Prostate gland (tissue), 2 donors: Measurements from ENCODE around the gene CDK4. TPM values are rescaled to one million over a fixed set of nuclear protein-coding genes. Genes with fewer than 3 reads are reported as not detected.

Experiments used
- DNase-seq: peaks from one replicate; pipeline ENCODE4 v3.0.0-alpha.2; 2019; ENCODE audit warnings: low spot score
- H3K27ac ChIP-seq, 2 donors: fragments of 200-600 bp; sonication (generic); 2 replicates each; pipeline ENCODE4 v1.5.1; 2017 to 2019
- H3K27me3 ChIP-seq: fragments of 200-600 bp; sonication (generic); replicated peaks from 2 replicates; pipeline ENCODE4 v1.5.1; 2019; ENCODE audit not compliant: insufficient read depth
- H3K36me3 ChIP-seq, 2 donors: fragments of 200-600 bp; sonication (generic); 1 replicate in 1 of 2; 2 replicates in 1 of 2; pipeline versions ENCODE4 v1.5.1 to v1.8.1; 2017 to 2019
- H3K4me1 ChIP-seq: fragments of 200-600 bp; sonication (generic); replicated peaks from 2 replicates; pipeline ENCODE4 v1.5.1; 2019
- H3K4me3 ChIP-seq, 2 donors: fragments of 200-600 bp; sonication (generic); 2 replicates each; pipeline ENCODE4 v1.5.1; 2017 to 2019
- H3K9me3 ChIP-seq: fragments of 200-600 bp; sonication (generic); 2 replicates; pipeline ENCODE4 v1.5.1; 2017
- POLR2A ChIP-seq: fragments of 450-650 bp; IDR thresholded peaks from one replicate; pipeline ENCODE4 v1.6.1; 2016; ENCODE audit warnings: antibody characterized with exemption, mild to moderate bottlenecking
- POLR2AphosphoS5 ChIP-seq: sonication (generic); formaldehyde crosslinking; IDR thresholded peaks from one replicate; pipeline ENCODE4 v1.6.1; 2017; ENCODE audit warnings: antibody characterized with exemption
- WGBS: methylation state at CpG from one replicate; pipeline ENCODE4 v1.1.5; 2018; 5-methylcytosine and 5-hydroxymethylcytosine counted together
- intact Hi-C: fragments of 100-400 bp; cut with DNase I; formaldehyde crosslinking; loops from one replicate; pipeline ENCODE4 v1.14.2; 2022
- total RNA-seq, 2 donors: library from RNA; depleted of rRNA; stranded (reverse); fragments of >200 nt; gene quantifications; one replicate each; pipeline ENCODE4 v1.1.0, GENCODE V29; 2016
- TF ChIP-seq, protein P1 (sequence below), 4 experiments: fragments of 200-600 bp in 2 of 4; fragments of 450-650 bp in 2 of 4; sonication (generic) in 2 of 4; IDR thresholded peaks; 1 replicate in 3 of 4; 2 replicates in 1 of 4; pipeline ENCODE4 v1.5.1; 2016 to 2019; ENCODE audit warnings: antibody characterized with exemption in 4 of 4, mild to moderate bottlenecking in 2 of 4, moderate library complexity in 2 of 4

The CDK4 gene
- total RNA-seq, 2 donors from 2014 or later: 97.5 to 103 TPM

DNA sequence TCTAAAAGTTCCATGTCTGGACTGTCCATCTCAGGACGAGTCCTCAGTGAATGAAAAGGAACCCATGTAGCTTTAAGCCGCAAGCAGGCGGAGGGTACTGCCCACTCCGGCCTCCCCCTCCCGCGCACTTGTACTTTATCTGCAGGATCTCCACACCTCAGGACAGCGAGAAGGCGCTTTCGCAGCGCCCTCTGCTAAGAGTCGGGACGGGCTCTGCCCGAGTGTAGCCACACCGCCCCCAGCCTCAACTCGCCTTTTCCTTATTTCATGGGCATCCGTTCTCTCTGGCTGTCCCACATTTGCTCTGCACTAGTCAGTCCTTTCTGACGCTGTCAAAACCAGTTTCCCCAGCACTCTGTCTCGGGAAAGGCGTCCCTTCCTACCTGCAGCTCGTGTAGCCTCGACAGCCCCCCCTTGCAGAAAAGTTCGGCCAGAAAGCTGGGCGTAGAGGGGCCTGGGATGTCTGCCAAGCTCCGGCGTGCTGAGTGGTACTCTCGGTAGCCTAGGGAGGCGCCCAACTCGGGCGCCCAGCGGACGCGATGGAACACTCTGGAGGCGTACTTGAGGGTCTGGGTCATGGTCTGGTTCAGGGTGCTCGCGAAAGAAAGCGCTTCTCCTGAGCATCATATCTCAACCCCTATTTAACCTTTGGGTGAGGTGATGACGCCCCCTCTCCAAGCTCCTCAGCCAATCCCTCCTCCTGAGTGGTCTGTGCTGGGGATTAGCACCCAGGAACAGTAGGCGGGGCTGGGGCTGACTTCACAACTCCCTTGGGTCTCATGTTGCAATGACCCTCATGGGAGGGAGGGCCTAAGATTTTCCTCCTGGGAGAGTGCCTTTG is 14.6 kb upstream of the CDK4 start, which contains the start of gene CYP27B1:
Gene CYP27B1, minus strand, starts transcription at position 615 of the 841 bp plus-strand sequence. Its CDS starts 37 bp downstream, at position 578.
- Histone ChIP-seq H3K9me3 (no peaks in the 10 kb centered on the region), H3K27ac (no peak within 1 kb of the TSS), H3K4me3 (peak within 1 kb of the TSS in 1 of 2 donors; percentile 16), H3K36me3 (no peaks in the 10 kb centered on the region), H3K27me3 (no peaks in the 10 kb centered on the region), H3K4me1 (peaks cover 24% of the 10 kb centered on the region)
- TF ChIP-seq, protein P1, sequence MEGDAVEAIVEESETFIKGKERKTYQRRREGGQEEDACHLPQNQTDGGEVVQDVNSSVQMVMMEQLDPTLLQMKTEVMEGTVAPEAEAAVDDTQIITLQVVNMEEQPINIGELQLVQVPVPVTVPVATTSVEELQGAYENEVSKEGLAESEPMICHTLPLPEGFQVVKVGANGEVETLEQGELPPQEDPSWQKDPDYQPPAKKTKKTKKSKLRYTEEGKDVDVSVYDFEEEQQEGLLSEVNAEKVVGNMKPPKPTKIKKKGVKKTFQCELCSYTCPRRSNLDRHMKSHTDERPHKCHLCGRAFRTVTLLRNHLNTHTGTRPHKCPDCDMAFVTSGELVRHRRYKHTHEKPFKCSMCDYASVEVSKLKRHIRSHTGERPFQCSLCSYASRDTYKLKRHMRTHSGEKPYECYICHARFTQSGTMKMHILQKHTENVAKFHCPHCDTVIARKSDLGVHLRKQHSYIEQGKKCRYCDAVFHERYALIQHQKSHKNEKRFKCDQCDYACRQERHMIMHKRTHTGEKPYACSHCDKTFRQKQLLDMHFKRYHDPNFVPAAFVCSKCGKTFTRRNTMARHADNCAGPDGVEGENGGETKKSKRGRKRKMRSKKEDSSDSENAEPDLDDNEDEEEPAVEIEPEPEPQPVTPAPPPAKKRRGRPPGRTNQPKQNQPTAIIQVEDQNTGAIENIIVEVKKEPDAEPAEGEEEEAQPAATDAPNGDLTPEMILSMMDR (IDR thresholded peaks at IDR 0.05): no peak
- TF ChIP-seq POLR2A (no peak), POLR2AphosphoS5 (no peak)
- WGBS: 6% methylated on average over 36 of the region's 38 CpGs
- no peak for DNase-seq
- intact Hi-C loops: no loop called here

- peak overlapping the region in 1 of 2 donors; percentile 16 for H3K4me3 ChIP-seq
- H3K9me3 ChIP-seq: no peaks in the 10 kb centered on the region
- 6% methylated on average over 40 of the region's 40 CpGs for WGBS
- intact Hi-C loops: no loop called here
- TF ChIP-seq, protein P1 (IDR thresholded peaks at IDR 0.05): no peak
- TF ChIP-seq POLR2AphosphoS5 (no peak), POLR2A (no peak)
- DNase-seq: no peak
- H3K27me3 ChIP-seq: no peaks in the 10 kb centered on the region
- no peaks in the 10 kb centered on the region for H3K36me3 ChIP-seq
- peaks cover 19% of the 10 kb centered on the region for H3K4me1 ChIP-seq
- H3K27ac ChIP-seq: no peak overlapping the region
These were observed 13.8 kb upstream of the CDK4 start for GRCh38 chr12:57765698-57766463.

GRCh38 chr12:57765003-57765697 is 13.0 kb upstream of the CDK4 start:
- Histone ChIP-seq H3K27me3 (no peaks in the 10 kb centered on the region), H3K27ac (no peak overlapping the region), H3K9me3 (no peaks in the 10 kb centered on the region), H3K36me3 (no peaks in the 10 kb centered on the region), H3K4me1 (peaks cover 19% of the 10 kb centered on the region), H3K4me3 (peak overlapping the region; percentile 7 to 15)
- DNase-seq: no peak
- under 1% methylated on average over 20 of the region's 60 CpGs for WGBS
- intact Hi-C loops: no loop called here
- no peak for TF ChIP-seq POLR2A
- TF ChIP-seq, protein P1 (IDR thresholded peaks at IDR 0.05): peak in 1 of 4 experiments; percentile 25

DNA sequence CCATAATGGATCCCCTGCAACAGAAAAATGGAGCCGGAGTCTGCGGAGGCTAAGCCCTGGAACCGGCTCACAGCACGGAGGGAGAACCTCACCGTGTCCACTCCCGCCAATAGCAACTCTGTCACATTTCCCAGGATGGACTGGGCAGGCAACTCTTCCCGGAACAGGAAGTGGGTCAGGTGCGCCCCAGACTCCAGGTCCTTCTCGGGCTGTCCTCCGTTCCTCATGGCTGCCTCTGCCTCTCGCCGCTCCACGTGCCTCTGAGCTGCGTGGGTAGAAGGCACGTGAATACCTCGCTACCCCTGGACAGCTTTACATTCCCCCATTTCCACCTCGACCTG is 12.5 kb upstream of the CDK4 start:
- Histone ChIP-seq H3K27ac (no peak overlapping the region), H3K4me1 (peaks cover 19% of the 10 kb centered on the region), H3K36me3 (no peaks in the 10 kb centered on the region), H3K27me3 (no peaks in the 10 kb centered on the region), H3K9me3 (no peaks in the 10 kb centered on the region), H3K4me3 (peak overlapping the region; percentile 7 to 15)
- intact Hi-C loops: no loop called here
- no peak for DNase-seq
- WGBS: 16% methylated on average over 17 of the region's 17 CpGs
- TF ChIP-seq, protein P1 (IDR thresholded peaks at IDR 0.05): no peak
- TF ChIP-seq POLR2A (no peak), POLR2AphosphoS5 (no peak)
